ENCODE measurements around the gene SMPD4. TPM values are rescaled to one million over a fixed set of nuclear protein-coding genes. Genes with fewer than 3 reads are reported as not detected.
"Not testable (repeated sequence)": the region's sequence is repeated elsewhere in the genome, so short reads cannot be mapped to it uniquely, and the experiment has no call there.

Gene SMPD4
- total RNA-seq, 2 experiments from 2014 or later: 81.2 to 89.9 TPM

DNA sequence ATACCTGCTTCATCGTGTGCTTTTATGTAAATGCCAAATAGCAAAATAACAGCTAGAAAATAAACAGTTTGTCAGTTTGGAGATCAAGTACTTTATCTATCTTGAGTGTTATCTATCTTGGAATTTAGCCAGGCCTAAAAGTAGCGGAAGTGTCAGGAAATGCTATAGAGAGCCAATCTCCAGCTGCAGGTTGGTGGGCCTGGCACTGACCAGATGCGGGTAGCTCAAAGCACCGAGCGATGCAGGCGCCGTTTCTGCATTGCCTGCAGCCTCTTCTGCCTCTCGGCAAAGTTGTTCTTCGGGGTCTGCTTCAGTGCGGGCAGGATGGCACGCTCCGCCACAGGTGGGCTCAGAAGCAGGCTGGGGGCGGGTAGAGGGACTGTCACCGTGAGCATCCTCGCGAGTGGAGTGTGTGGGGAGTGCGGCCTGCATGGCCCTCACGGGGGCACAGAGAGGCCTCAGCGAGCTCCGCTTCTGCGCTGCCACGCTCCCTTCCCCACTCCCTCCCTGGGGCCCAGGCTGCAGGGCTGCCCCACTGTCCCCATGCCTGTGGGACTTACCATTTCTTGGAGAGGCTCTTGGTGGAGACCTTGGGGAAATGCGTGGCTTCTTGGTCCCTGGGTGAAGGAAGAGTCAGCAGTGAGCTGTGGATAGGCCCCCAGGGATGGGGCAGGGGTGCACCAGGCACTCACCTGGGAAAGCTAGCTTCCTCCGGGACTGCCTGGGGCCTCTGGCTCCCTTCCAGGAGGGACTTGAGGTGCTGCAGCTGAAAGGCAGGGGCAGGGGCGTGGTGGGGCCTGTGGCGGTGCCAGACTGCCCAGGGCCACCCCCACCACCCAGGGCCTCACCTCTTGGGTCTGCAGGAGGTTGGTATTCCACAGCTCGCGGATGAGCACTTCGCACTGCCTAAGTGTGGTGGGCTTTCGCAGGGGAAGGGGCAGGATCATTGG, 41.8 kb downstream of the SMPD4 start:
- CTCF ChIA-PET; intact Hi-C loops (cut with DNase I, micrococcal nuclease); H3K9me3 Mint-ChIP-seq; H3K4me3 Mint-ChIP-seq; H3K36me3 ChIP-seq (ENCODE audit: insufficient read depth, low read length); H3K4me1 Mint-ChIP-seq (ENCODE audit: low read depth); H3K27me3 Mint-ChIP-seq; ATAC-seq (ENCODE audit: poor library complexity); H3K4me1 ChIP-seq (ENCODE audit: insufficient read depth, low read length); H3K9me3 ChIP-seq (ENCODE audit: control insufficient read depth in 1 of 2, insufficient read depth in 1 of 2, low read length in 2 of 2); POLR2A ChIA-PET; H3K4me3 ChIP-seq (ENCODE audit: low read length); H3K27ac ChIP-seq (ENCODE audit: low read depth in 1 of 2, low read length in 2 of 2); DNase-seq; H3K36me3 Mint-ChIP-seq (ENCODE audit: low read depth); H3K27ac Mint-ChIP-seq; H3K27me3 ChIP-seq (ENCODE audit: control insufficient read depth in 1 of 2, insufficient read depth in 2 of 2, low read length in 2 of 2): not testable (repeated sequence)

GRCh38 chr2:130138841-130139251, 42.6 kb downstream of the SMPD4 start:
- intact Hi-C loops (cut with DNase I, micrococcal nuclease); H3K27ac Mint-ChIP-seq; DNase-seq; ATAC-seq (ENCODE audit: poor library complexity); H3K27ac ChIP-seq (ENCODE audit: low read depth in 1 of 2, low read length in 2 of 2); H3K27me3 ChIP-seq (ENCODE audit: control insufficient read depth in 1 of 2, insufficient read depth in 2 of 2, low read length in 2 of 2); H3K36me3 Mint-ChIP-seq (ENCODE audit: low read depth); H3K36me3 ChIP-seq (ENCODE audit: insufficient read depth, low read length); POLR2A ChIA-PET; H3K4me3 ChIP-seq (ENCODE audit: low read length); CTCF ChIA-PET; H3K4me1 Mint-ChIP-seq (ENCODE audit: low read depth); H3K27me3 Mint-ChIP-seq; H3K4me1 ChIP-seq (ENCODE audit: insufficient read depth, low read length); H3K9me3 Mint-ChIP-seq; H3K9me3 ChIP-seq (ENCODE audit: control insufficient read depth in 1 of 2, insufficient read depth in 1 of 2, low read length in 2 of 2); H3K4me3 Mint-ChIP-seq: not testable (repeated sequence)

DNA sequence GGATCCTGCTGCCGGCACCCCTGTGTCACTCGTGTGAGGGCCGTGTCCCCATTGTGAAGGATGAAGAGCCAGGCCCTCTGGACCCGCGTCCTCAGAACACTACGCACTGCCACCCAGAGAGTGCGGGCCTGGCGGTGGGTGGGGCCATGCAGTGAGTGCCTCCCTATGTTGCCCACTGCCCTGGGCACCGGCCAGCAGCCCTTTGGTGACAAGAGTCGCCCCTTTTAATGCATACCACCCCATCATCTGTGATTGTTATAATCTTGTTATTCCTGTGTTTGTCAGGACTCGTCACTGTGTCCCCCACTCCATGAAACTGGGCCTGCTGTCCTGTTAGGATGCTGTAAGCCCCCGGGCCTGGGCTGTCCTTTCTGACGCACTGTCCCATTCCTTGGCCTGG, 43.1 kb downstream of the SMPD4 start:
- CTCF ChIA-PET; H3K4me1 Mint-ChIP-seq (ENCODE audit: low read depth); H3K9me3 ChIP-seq (ENCODE audit: control insufficient read depth in 1 of 2, insufficient read depth in 1 of 2, low read length in 2 of 2); H3K36me3 Mint-ChIP-seq (ENCODE audit: low read depth); POLR2A ChIA-PET; H3K27ac Mint-ChIP-seq; H3K27me3 ChIP-seq (ENCODE audit: control insufficient read depth in 1 of 2, insufficient read depth in 2 of 2, low read length in 2 of 2); H3K4me1 ChIP-seq (ENCODE audit: insufficient read depth, low read length); H3K9me3 Mint-ChIP-seq; H3K4me3 Mint-ChIP-seq; ATAC-seq (ENCODE audit: poor library complexity); H3K27me3 Mint-ChIP-seq; H3K4me3 ChIP-seq (ENCODE audit: low read length); H3K27ac ChIP-seq (ENCODE audit: low read depth in 1 of 2, low read length in 2 of 2); intact Hi-C loops (cut with DNase I, micrococcal nuclease); DNase-seq; H3K36me3 ChIP-seq (ENCODE audit: insufficient read depth, low read length): not testable (repeated sequence)

GRCh38 chr2:130137118-130137517, 44.3 kb downstream of the SMPD4 start:
- ATAC-seq (ENCODE audit: poor library complexity); H3K27me3 Mint-ChIP-seq; H3K4me1 Mint-ChIP-seq (ENCODE audit: low read depth); H3K9me3 ChIP-seq (ENCODE audit: control insufficient read depth in 1 of 2, insufficient read depth in 1 of 2, low read length in 2 of 2); H3K27ac ChIP-seq (ENCODE audit: low read depth in 1 of 2, low read length in 2 of 2); H3K36me3 ChIP-seq (ENCODE audit: insufficient read depth, low read length); H3K4me3 ChIP-seq (ENCODE audit: low read length); H3K4me1 ChIP-seq (ENCODE audit: insufficient read depth, low read length); H3K9me3 Mint-ChIP-seq; H3K36me3 Mint-ChIP-seq (ENCODE audit: low read depth); H3K4me3 Mint-ChIP-seq; CTCF ChIA-PET; H3K27ac Mint-ChIP-seq; DNase-seq; POLR2A ChIA-PET; intact Hi-C loops (cut with DNase I, micrococcal nuclease); H3K27me3 ChIP-seq (ENCODE audit: control insufficient read depth in 1 of 2, insufficient read depth in 2 of 2, low read length in 2 of 2): not testable (repeated sequence)

DNA sequence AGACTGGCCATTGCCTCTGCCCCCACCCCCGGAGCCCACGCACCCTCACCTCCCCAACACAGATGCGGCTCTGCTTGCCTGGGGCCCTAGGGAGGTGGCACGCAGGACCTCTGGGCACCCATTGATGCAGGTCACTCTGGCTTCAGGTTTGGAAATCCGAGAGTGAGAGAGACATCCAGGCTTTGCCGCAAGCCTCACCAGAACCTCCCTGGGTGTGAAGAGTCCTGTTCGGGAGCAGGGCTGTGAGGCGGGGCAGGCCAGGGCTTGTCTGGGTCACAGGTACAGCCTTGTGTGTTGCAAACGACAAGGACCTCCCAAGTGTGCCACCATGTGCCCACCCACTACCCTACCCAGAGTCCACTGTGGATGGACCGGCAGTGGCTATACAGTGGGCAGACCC, 44.9 kb downstream of the SMPD4 start:
- H3K9me3 ChIP-seq (ENCODE audit: control insufficient read depth in 1 of 2, insufficient read depth in 1 of 2, low read length in 2 of 2); POLR2A ChIA-PET; DNase-seq; H3K4me3 Mint-ChIP-seq; H3K4me1 Mint-ChIP-seq (ENCODE audit: low read depth); H3K27ac ChIP-seq (ENCODE audit: low read depth in 1 of 2, low read length in 2 of 2); CTCF ChIA-PET; ATAC-seq (ENCODE audit: poor library complexity); H3K36me3 Mint-ChIP-seq (ENCODE audit: low read depth); H3K4me3 ChIP-seq (ENCODE audit: low read length); H3K27me3 Mint-ChIP-seq; H3K4me1 ChIP-seq (ENCODE audit: insufficient read depth, low read length); H3K27me3 ChIP-seq (ENCODE audit: control insufficient read depth in 1 of 2, insufficient read depth in 2 of 2, low read length in 2 of 2); H3K9me3 Mint-ChIP-seq; H3K36me3 ChIP-seq (ENCODE audit: insufficient read depth, low read length); H3K27ac Mint-ChIP-seq; intact Hi-C loops (cut with DNase I, micrococcal nuclease): not testable (repeated sequence)
